ENCODE results near the gene SH3BGRL2. TPM values are rescaled to one million over a fixed set of nuclear protein-coding genes. Genes with fewer than 3 reads are reported as not detected.

SH3BGRL2 gene
- total RNA-seq: 4.0 and 8.2 TPM in 2 replicates
- polyA plus RNA-seq (2012): 3.9 TPM

DNA sequence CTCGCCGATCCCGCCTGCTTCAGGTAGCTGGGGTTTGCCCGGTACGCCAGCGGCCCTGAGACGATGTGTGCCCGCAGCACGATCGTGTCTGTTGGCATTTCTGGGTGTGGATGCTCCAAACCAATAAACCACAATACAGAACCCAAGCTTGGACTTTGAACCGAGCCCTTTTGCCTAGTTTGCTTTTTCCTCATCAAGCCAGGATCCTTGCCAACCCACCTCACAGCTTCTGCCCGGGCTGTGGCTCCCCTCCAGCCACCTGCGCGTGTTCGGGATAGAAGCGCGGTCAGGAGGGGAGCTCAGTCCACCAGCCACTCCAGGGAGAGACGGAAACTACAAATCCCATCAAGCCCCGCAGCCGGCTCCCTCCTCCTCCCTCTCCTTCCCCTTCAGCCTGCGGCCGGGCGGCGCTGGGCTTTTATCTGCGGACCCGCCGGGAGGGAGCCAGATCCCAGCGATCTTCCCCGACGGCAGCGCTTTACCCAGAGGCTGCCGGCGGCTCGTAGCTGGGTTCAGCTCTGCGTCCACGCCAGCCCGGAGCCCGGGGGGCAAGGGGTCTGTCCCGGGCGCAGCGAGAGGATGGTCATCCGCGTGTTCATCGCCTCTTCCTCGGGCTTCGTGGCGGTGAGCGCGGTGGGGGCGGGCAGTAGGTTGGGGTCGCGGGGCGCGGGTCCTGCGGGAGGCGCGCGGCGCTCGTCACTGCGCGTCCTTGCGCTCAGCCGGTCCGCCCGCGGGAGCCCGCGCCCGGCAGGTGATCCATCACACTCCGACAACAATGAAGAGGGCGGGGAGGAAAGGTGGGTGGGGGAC is at the start of gene SH3BGRL2:
TSS of gene SH3BGRL2 (plus strand) at position 447 of the 810 bp plus-strand sequence. CDS start at position 580, 133 bp downstream.
- DNase-seq (ENCODE audit: low read depth): peak; percentile 72

DNA sequence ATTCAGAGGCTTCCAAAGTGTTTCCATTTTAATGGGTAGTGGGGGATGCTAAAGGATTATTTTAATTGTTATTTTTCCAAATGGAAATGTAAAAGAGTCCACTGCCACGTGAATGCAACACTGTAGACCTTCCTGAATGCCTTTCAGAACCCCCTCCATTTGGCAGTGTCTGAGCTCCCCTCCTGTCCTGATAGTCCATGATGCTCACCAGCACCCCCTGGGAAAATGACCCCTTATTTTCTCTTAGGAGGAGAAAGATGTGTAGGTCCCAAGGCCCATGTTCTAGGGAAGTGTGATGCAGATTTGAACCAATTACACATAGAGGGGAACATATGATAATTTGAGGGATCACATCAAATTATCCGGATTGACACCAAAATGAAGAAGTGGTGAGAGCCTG is 46.8 kb upstream of the SH3BGRL2 start:
- DNase-seq (ENCODE audit: low read depth): no peak

DNA sequence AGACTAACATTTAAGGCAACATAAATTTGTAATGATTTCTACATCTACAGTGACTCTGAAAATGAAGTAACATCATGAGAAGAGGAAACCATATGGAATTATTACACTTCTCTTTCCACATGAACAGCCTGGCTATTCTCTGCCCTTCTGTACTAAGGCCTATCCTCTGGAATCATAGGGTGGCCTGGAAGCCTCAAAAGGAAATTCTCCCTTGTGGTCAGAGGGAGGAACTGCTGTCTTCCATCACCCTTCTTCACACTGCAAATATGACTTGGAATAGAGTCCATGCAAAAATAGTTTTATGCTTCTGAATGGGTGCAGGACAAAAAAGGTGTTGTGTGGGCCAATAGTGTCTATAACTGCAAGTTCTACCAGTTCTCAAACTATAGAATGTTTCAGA is 44.6 kb upstream of the SH3BGRL2 start:
- peak; percentile 33 for DNase-seq (ENCODE audit: low read depth)

DNA sequence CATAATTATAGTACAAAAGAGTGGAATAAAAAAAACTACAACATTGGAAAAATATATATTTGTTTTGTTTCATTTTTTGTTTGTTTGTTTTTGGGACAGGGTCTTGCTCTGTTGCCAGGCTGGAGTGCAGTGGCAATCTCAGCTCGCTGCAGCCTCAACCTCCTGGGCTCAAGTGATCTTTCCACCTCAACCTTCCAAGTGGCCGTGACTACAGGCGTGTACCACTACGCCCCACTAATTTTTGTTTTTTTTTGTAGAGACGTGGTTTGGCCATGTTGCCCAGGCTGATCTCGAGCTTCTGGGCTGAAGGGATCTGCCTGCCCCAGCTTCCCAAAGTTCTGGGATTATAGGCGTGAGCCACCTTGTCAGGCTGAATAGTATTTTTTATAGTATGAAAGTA is 41.4 kb upstream of the SH3BGRL2 start:
- no peak for DNase-seq (ENCODE audit: low read depth)

DNA sequence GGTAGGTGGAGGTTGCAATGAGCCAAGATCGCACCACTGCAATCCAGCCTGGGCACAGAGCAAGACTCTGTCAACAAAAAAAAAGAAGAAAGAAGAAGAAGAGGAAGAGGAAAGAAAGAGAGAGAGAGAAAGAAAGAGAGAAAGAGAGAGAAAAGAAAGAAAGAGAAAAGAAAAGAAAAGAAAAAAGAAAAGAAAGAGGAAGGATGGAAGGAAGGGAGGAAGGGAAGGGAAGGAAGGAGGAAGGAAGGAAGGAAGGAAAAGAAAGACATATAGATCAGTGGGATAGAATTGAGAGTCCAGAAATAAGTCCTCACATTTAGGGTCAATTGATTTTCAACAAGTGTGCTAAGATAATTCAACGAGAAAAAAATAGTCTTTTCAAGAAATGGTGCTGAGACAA is 34.0 kb upstream of the SH3BGRL2 start:
- DNase-seq (ENCODE audit: low read depth): no peak

DNA sequence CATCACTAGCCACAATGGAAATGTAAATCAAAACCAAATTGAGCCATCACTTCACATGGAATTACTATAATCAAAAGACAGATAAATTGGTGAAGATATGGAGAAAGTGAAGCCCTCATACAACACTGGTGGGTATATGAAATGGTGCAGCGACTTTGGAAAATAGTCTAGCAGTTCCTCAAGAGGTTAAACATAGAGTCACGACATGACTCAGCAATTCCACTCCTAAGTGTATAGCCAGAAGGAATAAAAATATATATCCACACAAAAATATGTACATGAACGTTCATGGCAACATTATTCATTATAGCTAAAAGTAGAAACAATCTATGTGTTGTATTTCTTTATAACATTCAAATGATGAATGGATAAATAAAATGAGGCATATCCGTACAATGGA is 33.1 kb upstream of the SH3BGRL2 start:
- DNase-seq (ENCODE audit: low read depth): no peak

DNA sequence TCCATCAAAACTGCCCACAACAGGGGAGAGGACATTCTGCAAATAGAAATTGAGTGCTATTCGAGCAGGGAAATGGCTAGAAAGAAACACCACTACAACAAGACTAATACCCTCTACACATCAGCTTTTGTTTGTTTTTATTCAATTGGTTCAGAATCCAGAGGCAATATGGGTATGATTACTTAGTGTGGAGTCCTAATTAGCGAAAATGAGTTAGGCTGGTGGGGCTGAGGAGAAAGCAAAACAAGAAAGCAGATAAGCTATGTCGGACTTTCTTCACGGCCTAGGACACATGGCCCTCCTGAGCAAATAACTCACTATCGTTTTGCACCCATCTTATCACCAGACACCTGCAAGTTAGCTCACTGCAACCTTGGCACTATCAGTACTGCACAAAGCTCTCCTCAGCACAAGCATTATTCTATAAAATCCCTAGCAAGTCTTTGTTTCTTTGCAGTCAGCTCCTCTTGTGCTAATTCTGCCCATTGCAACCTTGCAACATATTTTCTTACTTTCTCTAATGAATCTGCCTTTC is 31.3 kb upstream of the SH3BGRL2 start:
- DNase-seq (ENCODE audit: low read depth): no peak

DNA sequence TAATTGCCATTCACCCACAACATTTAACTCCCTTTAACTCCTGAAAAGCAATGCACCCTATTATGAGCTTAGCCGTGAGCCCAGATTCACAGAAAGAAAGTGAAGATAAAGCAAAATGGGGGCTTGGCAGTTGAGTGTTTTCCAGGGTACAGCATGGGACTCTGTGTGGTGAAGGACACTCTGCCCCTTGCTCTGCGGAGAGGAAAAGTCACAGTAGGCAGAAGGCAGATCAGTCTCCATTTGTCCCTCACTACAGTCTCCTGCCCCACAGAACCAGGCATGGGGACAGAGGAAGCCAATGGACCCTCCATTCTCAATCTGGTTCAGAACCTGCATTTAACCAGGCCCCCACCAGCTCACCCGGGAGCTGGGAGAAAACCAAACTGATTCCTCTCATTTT is 30.8 kb upstream of the SH3BGRL2 start:
- no peak for DNase-seq (ENCODE audit: low read depth)

DNA sequence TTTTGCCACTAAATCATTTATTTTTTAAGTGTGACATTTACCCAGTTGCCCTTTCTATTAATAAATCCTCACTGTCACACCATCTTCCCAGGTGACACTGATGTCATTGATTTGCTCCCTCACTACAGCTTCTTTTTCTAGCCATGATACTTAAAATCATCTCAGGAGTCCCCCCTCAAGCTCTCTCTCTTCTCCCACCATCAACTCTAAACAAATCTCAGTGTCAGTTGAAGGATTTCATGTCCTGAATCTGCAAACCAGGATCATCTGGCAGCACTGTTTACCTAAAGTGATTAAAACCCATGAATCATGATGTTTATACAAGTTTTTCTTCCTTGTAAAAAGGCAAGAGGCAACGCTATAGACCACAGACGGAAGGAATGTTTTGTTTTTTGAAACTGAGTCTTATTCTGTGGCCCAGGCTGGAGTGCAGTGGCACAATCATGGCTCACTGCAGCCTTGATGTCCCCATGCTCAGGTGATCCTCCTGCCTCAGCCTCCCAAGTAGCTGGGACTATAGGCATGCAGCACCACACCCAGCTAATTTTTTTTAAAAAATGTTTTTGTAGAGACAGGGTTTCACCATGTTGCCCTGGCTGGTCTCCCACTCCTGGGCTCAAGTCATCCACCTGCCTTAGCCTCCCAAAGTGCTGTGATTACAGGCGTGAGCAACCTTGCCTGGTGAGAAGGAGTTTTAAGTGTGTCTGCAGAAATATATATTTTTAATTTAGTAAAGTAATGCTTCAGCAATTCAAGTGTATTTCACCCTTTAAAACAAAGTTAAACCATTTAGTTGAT is 30.1 kb upstream of the SH3BGRL2 start:
- peak; percentile 10 for DNase-seq (ENCODE audit: low read depth)

DNA sequence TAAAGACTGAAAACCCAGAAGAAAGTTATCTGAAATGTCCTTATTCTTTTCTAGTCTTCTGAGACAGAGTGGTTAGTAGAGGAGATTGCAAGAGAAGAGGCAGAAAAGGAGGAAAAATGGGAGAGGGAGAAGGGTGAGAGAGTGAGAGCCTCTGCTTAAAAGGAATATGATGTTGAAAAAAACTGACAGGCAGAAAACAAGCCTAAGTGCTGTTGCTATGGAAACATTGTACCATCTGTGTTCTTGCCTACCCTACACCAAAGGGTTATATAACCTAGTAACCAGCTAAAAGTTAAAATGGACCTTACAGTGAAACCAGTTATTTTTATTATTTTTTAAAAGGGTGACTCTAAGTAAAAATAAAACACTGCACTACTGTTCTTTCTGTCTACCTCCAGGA is 28.3 kb upstream of the SH3BGRL2 start:
- no peak for DNase-seq (ENCODE audit: low read depth)

DNA sequence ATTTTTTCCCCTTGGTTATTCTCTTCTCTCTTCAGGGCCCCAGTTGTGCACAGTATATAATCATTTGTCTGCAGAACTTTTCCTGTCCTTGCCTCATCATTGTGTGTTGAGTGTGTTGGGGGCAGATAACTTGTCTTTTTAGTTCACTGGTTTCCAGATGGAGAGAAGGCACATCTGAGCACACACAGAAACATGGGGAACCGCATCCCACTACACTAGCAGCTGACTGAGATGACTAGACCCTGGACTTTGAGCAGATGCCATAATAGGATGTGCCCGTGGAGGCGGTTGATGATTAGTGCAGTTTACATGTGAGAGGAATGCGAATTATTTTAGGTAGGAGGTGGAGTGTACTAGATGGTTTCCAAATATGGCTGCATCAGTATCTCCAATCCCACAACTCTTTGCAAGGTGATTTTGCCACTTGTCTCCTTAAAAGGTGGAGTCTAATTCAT is 26.5 kb upstream of the SH3BGRL2 start:
- peak; percentile 80 for DNase-seq (ENCODE audit: low read depth)

DNA sequence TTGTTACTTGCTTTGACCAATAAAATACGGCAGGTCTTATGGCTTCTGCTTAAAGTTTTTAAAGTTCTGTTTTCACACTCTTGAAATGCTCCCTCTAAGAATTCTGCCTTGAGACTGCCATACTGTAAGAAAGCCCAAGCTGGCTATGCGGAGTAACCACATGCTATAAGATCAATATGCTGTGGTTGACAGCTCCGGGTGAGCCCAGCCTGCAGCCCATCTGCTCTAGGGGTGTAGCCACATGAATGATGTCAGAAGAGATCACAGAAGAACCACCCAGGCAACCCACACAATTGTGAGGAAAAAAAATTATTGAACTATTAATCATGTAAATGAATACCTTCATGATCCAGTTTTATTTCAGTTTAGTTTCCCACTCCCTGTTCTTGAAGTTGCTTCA is 26.1 kb upstream of the SH3BGRL2 start:
- peak; percentile 34 for DNase-seq (ENCODE audit: low read depth)

DNA sequence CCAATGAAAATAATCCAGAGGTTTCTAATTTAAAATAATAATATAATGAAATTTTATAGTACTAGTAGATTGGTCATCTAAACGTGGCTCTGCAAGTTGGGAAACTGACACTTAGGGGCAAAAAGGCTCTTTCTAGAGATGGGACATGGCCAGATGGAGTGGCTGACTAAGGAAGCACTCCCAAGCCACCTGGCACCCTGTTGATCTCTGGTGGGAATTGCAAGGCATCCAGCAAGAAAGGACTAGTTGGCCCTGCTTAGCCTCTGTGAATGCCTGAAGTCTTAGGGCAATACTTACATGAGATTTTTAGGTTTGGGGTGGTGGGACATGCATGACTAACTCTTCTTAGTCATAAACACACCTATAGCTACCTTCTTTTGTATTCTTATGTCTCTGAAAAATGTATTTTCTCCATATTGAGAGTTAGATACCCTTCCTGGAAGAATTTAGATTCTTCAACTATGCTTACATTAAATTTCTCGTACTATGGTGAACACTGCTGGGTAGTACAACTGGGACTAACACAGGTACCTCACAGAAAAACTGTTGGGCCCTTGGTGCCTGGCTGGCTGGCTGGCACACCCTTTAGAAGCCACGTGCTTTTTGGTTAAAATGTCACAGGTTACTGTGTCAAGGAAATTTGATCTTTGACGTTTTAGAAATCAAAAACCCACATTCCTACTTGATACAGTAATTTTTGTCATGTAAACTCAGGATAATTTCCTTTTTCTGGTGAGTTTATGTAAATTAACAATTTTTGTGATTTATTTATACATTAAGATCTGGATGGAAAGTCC is 25.0 kb upstream of the SH3BGRL2 start:
- DNase-seq (ENCODE audit: low read depth): peak; percentile 32

DNA sequence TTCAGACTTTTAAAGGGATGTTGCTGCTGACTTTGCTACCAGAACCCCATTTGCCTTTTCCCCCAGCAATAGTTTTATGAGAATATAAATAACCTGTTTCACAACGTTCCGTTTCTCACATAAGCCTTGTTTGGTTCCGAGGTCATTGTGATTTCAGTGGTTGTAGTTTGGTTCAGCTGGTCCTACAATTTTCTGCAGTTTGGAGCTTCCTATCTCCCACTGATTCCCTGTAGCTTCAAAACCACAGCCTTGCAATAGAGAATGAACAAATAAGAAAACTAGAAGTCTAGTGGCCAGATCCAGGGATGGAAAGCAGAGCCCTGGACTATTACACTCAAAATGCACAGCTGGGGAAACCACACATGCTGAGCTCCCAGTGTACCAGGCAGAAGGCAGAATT is 24.1 kb upstream of the SH3BGRL2 start:
- peak; percentile 31 for DNase-seq (ENCODE audit: low read depth)

DNA sequence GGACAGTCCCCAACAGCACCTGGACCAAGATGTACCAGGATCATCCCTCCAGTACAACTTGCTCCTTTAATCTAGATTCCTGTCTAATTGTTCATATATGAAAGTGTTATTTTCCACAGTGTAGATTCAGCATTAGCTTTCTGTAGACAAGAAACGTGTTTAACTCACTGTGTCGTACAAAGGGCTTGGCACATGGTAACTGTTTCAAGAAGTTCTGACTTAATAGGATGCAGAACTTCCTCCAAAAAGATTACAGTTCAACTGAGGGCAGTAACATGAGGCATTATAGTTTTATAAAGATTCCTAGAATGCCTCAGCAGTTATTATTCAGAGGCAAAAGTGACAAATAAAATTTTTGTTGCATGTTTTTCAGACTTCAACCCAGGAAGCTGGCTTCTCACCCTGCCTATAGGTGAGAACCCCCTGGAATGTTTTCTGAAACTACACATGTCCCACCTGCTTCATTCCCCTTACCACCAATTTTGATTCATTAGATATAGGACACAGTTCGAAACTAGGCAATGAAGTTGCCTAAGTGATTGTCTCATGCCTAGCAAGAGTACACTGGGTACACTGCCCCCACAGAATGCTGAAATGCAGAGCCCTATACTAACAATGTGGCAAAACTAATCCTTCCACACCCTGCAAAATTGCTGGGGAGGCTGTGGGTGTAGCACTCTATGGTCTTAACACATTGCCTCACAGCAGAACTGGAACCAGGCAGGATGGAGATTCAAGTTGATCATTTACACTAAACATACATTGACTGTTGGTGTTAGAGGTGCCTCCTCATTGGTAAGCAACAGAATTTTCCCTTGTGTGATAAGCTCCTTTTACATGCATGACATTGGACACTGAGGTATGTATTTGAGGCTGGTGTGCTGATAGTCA is 22.6 kb upstream of the SH3BGRL2 start:
- DNase-seq (ENCODE audit: low read depth): no peak

DNA sequence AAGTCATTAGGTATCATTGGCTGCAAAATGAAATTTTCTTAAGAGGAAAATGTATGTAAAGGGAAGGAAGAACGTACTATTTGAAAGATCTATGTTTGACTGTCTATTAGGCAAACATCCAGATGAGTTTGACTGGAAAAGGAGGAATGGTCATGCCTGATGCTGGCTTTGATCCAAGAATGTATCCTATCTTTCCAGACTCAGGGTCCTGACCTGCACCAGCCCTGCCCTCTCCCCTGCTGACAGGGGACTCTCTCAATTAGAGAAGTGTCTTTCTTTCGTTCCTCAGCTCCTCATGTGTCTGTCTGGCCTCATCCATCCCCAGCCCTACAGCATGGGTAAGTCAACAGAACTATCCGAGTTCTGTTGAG is 21.9 kb upstream of the SH3BGRL2 start:
- no peak for DNase-seq (ENCODE audit: low read depth)

DNA sequence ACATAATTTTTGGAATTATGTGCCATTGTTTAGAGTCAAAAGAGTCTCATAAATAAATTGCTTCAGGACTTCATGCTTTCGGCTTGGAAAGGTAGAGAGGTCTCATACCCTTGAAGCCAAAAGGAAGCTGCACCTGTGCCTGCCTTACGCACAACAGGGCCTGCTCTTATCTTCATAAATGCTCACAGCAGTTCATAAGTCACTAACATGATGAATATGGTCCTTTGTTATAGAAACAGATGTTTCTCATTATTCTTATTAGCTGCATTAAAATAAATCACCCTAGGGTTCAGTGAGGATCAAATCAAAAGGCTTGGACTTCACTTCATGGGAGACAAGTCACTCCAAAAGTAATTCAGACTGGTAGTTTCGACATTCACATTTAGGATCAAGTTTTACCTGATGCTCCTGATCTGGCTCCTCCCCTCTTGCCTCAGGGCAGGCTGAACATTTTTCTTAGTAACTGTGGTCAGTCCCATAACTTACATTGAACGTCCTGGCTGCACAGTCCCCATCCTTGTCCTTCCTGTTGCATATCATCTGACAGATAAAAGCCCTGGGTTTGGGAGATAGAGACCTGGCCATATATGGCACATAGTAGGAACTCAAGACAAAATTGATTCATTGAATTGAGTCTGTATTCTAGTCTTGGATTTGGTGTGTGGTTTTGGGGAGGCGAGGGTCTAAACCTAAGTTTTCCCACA is 20.7 kb upstream of the SH3BGRL2 start:
- no peak for DNase-seq (ENCODE audit: low read depth)

DNA sequence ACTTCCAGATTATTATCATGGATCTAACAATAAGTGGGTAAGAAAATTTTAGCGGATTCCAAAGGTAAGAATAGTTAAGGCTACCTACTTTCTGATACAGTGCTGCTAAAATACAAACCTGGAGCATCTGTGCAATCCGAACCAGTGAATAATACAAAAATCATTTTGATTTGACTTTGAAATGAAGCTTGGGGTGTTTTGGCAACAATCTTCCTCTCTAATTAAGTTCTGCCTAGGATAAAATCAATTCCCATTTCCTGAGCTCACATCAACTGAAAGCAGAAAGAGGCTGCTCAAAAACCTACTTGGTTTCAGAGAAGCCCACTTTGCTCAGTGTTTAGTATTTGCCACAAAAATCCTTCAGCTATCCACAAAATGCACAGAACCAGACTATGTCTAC is 18.7 kb upstream of the SH3BGRL2 start:
- no peak for DNase-seq (ENCODE audit: low read depth)

DNA sequence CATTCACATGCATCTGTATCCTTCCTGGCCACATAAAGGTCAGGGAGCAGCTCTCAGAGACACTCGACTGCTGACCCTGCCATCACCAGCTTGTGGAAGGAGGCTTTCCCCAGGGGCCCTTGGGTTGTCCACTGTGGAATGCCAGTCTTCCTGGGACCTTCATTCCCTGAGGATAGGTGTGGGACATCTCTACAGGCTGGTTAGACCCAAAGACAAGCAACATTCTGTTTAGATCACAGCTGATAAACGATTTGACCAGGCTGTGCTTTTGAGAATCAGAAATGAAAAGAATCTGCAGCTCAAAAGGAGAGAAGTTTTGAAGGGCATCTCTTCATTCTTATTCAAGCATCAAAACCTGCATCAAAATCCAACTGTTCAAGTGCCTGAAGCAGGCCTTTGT is 18.2 kb upstream of the SH3BGRL2 start:
- DNase-seq (ENCODE audit: low read depth): no peak

DNA sequence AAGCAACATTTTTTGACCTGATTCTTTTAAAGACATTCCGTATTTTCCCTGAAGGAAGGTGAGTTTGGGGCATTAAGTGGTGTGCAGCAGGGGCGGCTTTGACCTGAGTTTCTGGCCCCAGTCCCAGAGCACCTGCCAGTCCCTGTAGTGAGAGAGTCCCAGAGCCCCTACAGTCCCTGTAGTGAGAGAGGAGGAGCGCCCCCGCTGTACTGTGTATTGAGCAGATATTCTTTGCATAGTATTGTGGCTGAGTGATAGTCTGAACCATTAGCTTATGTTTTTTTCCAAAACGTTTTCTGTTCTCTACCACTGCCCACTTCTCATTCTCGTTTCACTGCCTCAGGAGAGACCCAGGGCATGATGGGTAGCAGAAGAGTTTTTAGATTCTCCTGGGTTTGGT is 17.2 kb upstream of the SH3BGRL2 start:
- no peak for DNase-seq (ENCODE audit: low read depth)

All from myocyte (in vitro differentiated cells).